HepG2 (cell line): ENCODE data around the gene CAD. TPM values are rescaled to one million over a fixed set of nuclear protein-coding genes. Genes with fewer than 3 reads are reported as not detected.

Source experiments
- ATAC-seq: fragments of 200-7000 bp; cut with Tn5 transposase; 3 replicates; pipeline ENCODE4 v1.9.1; 2020; ENCODE audit warnings: mild to moderate bottlenecking, moderate library complexity
- BruUV-seq: library from RNA; stranded (reverse); fragments of 400-500 nt; replicated peaks from 2 replicates; lab custom pipeline; 2021; lab: Mats Ljungman, UMichigan
- CTCF ChIA-PET: fragments of 300-600 bp; formaldehyde crosslinking; extraction: SDS; loops from one replicate; lab custom pipeline; 2021; ENCODE audit warnings: low total read pairs, inconsistent platforms, low intra/inter-chr PET ratio; lab: Yijun Ruan, JAX
- POLR2A ChIA-PET: fragments of 350-600 bp; sonication (Branson Sonifier 250); formaldehyde crosslinking; loops from one replicate; lab custom pipeline; 2020; ENCODE audit warnings: antibody characterized with exemption, inconsistent platforms; lab: Yijun Ruan, JAX
- DNase-seq: peaks from one replicate; pipeline ENCODE4 v3.0.0-alpha.2; 2015; ENCODE audit warnings: low spot score
- FAIRE-seq: peaks from 3 replicates; lab custom pipeline; 2011; peaks lifted over from hg19 to GRCh38; lab: Jason Lieb, UNC
- H2AFZ ChIP-seq: one replicate; pipeline ENCODE4 v1.6.1; 2011; ENCODE audit warnings: low read length, inconsistent platforms
- H3K27ac ChIP-seq: fragments of 300-600 bp; 3 replicates; pipeline ENCODE4 v1.8.0; 2011; ENCODE audit warnings: mixed run types, mild to moderate bottlenecking, mixed read lengths, low read length, inconsistent platforms; ENCODE audit not compliant: insufficient read depth; ENCODE audit errors: extremely low read length
- H3K27me3 ChIP-seq, 2 experiments: fragments of 200-600 bp in 1 of 2; 2 replicates in 1 of 2; 3 replicates in 1 of 2; pipeline versions ENCODE4 v1.6.0 to v1.8.0; 2011; ENCODE audit warnings: low read length in 2 of 2, mild to moderate bottlenecking in 2 of 2, moderate library complexity in 2 of 2, inconsistent platforms in 1 of 2; ENCODE audit not compliant: insufficient read depth in 2 of 2, control insufficient read depth in 1 of 2
- H3K36me3 ChIP-seq, 2 experiments: fragments of 200-600 bp in 1 of 2; replicated peaks in 1 of 2; 2 replicates in 1 of 2; 3 replicates in 1 of 2; pipeline versions ENCODE4 v1.5.1 to v1.8.0; 2011; ENCODE audit warnings: low read length in 2 of 2, inconsistent platforms in 1 of 2; ENCODE audit not compliant: insufficient read depth in 2 of 2, control insufficient read depth in 1 of 2
- H3K4me1 ChIP-seq: 2 replicates; pipeline ENCODE4 v1.5.1; 2012; ENCODE audit warnings: low read length, inconsistent platforms; ENCODE audit not compliant: insufficient read depth
- H3K4me2 ChIP-seq: 2 replicates; pipeline ENCODE4 v1.6.0; 2011; ENCODE audit warnings: low read depth, low read length, inconsistent platforms
- H3K4me3 ChIP-seq, 3 experiments: fragments of 200-600 bp in 1 of 3; sonication (generic), shearing (Covaris generic) in 1 of 3; replicated peaks in 1 of 3; 2 replicates each; pipeline ENCODE4 v1.5.1; 2011 to 2016; ENCODE audit warnings: low read length in 3 of 3, inconsistent platforms in 2 of 3, low read depth in 2 of 3, mild to moderate bottlenecking in 2 of 3, control low read depth in 1 of 3, mixed read lengths in 1 of 3; ENCODE audit not compliant: insufficient read depth in 1 of 3
- H3K79me2 ChIP-seq: one replicate; pipeline ENCODE4 v1.6.1; 2011; ENCODE audit warnings: low read length, inconsistent platforms; ENCODE audit not compliant: insufficient read depth
- H3K9ac ChIP-seq: 2 replicates; pipeline ENCODE4 v1.6.0; 2011; ENCODE audit warnings: mild to moderate bottlenecking, low read depth, low read length, inconsistent platforms; ENCODE audit not compliant: insufficient read depth
- H3K9me3 ChIP-seq: 2 replicates; pipeline ENCODE4 v1.5.1; 2012; ENCODE audit warnings: mild to moderate bottlenecking, low read length
- H4K20me1 ChIP-seq: 2 replicates; pipeline ENCODE4 v1.6.0; 2011; ENCODE audit warnings: inconsistent platforms, mild to moderate bottlenecking, low read length, moderate library complexity; ENCODE audit not compliant: insufficient read depth
- AGO2 ChIP-seq: fragments of 200-400 bp; formaldehyde crosslinking; optimal IDR thresholded peaks from 2 replicates; pipeline ENCODE3; 2017; ENCODE audit warnings: mild to moderate bottlenecking, low read depth, low read length, moderate library complexity
- ATM ChIP-seq: fragments of 450-650 bp; IDR thresholded peaks from 2 replicates; pipeline ENCODE4 v1.7.1; 2017; ENCODE audit warnings: mild to moderate bottlenecking, borderline replicate concordance
- MBD4 ChIP-seq: IDR thresholded peaks from 2 replicates; pipeline ENCODE4 v1.6.1; 2012; ENCODE audit warnings: low read length, inconsistent platforms, borderline replicate concordance
- PAF1 ChIP-seq: IDR thresholded peaks from 2 replicates; pipeline ENCODE4 v1.6.1; 2016; ENCODE audit warnings: missing genetic modification reagents, missing compliant biosample characterization
- ZNF768 ChIP-seq: sonication (generic); formaldehyde crosslinking; IDR thresholded peaks from 2 replicates; pipeline ENCODE4 v1.4.0; 2020; ENCODE audit warnings: missing genetic modification reagents
- WGBS: methylation state at CpG from one replicate; pipeline ENCODE4 v1.1.6; 2017; ENCODE audit warnings: low lambda C conversion rate; 5-methylcytosine and 5-hydroxymethylcytosine counted together
- in situ Hi-C: cut with HindIII; loops from 2 replicates; pipeline ENCODE4 v1.10.0; 2017; ENCODE audit warnings: low pct_unique_long_range_greater_than_20kb; ENCODE audit not compliant: extremely low pct_ligation_motif_present
- intact Hi-C: fragments of 100-400 bp; cut with micrococcal nuclease; formaldehyde crosslinking; loops from one replicate; pipeline ENCODE4 v1.10.0; 2022; ENCODE audit not compliant: unreplicated experiment
- polyA plus RNA-seq, 8 experiments: library from polyadenylated mRNA; depleted of rRNA in 3 of 8; stranded (reverse) in 7 of 8; unstranded in 1 of 8; fragments of >200 nt; fragmentation: Illumina TruSeq in 4 of 8; extraction: Trizol in 4 of 8; gene quantifications; 2 replicates each; pipeline versions ENCODE4 v1.2.1 to v1.2.3, GENCODE V29; 2011 to 2016; ENCODE audit warnings: low read depth in 4 of 8, missing spikeins in 1 of 8, mixed read lengths in 1 of 8; ENCODE audit not compliant: insufficient read depth in 1 of 8
- total RNA-seq, 5 experiments: library from RNA; depleted of rRNA; stranded (reverse); fragments of >200 nt; fragmentation: Illumina TruSeq; extraction: Trizol; gene quantifications; 2 replicates each; pipeline ENCODE4 v1.2.3, GENCODE V29; 2016; ENCODE audit warnings: low read depth in 1 of 5
- TF ChIP-seq, protein P1 (sequence below): sonication (generic); formaldehyde crosslinking; IDR thresholded peaks from 2 replicates; pipeline ENCODE4 v1.5.1; 2020; ENCODE audit warnings: missing genetic modification reagents, mild to moderate bottlenecking, borderline replicate concordance

Gene CAD
- total and polyA plus RNA-seq, 2 of the 13 experiments (the other 11 are each of a cell fraction or from before 2014, with no cell fraction given): 21.7 to 37.0 TPM

GRCh38 chr2:27240406-27240805, 23.2 kb downstream of the CAD start:
- ChIA-PET POLR2A (interaction anchor here (1.3 to 1.4 kb wide), 2 partner anchors 9 to 27 kb away, joined by 3 to 4 read pairs; no protein-coding TSS in a partner anchor), CTCF (no interaction called here)
- Histone ChIP-seq H3K27me3 (no peaks in the 10 kb centered on the region), H2AFZ (no peak overlapping the region), H3K36me3 (peaks cover 68 to 87% of the 10 kb centered on the region in 2 experiments), H3K4me3 (no peak overlapping the region), H3K4me2 (no peak overlapping the region), H3K9me3 (no peaks in the 10 kb centered on the region), H4K20me1 (no peaks in the 10 kb centered on the region), H3K4me1 (no peaks in the 10 kb centered on the region), H3K27ac (no peak overlapping the region), H3K9ac (no peak overlapping the region), H3K79me2 (no peaks in the 10 kb centered on the region)
- BruUV-seq: no TSS peak
- FAIRE-seq: no peak
- intact Hi-C loops (no loop called here), in situ Hi-C loops (no loop called here)
- TF ChIP-seq ZNF768 (no peak), PAF1 (CRISPR knock-in tag) (no peak), ATM (no peak)
- ATAC-seq: no peak
- WGBS: 98% methylated on average over 9 of the region's 9 CpGs
- DNase-seq: no peak

DNA sequence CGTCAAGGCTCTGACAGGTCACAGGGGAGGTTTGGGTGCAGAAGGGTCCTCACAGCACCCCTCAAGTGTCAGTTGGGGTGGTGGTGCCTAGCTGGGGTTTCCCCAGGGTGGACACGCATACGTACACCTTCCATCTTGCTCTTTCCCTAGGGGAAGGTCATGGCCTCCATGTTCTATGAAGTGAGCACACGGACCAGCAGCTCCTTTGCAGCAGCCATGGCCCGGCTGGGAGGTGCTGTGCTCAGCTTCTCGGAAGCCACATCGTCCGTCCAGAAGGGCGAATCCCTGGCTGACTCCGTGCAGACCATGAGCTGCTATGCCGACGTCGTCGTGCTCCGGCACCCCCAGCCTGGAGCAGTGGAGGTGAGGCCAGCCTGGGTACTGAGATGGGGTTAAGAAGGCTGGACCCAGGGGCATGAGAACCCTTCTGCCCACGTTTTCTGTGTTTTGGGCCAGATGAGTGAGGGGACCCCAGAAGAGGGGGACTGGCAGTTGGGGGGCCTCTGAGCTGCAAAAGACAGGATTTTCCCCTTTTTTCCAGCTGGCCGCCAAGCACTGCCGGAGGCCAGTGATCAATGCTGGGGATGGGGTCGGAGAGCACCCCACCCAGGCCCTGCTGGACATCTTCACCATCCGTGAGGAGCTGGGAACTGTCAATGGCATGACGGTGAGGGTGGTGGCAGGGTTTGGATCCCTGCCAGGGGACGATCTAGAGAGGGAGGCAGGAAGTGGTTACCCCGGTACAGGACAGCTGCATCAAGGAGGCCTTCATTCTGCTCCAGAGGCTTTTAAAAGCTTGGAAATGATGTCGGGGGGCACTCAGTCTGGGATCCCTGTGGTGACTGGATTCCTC, 24.8 kb downstream of the CAD start:
- Histone ChIP-seq H3K79me2 (no peaks in the 10 kb centered on the region), H3K9me3 (no peaks in the 10 kb centered on the region), H3K4me3 (no peak overlapping the region), H3K4me1 (no peaks in the 10 kb centered on the region), H3K9ac (no peak overlapping the region), H3K36me3 (peaks cover 56 to 72% of the 10 kb centered on the region in 2 experiments), H3K4me2 (no peak overlapping the region), H2AFZ (no peak overlapping the region), H4K20me1 (no peaks in the 10 kb centered on the region), H3K27me3 (no peaks in the 10 kb centered on the region), H3K27ac (no peak overlapping the region)
- TF ChIP-seq, protein P1, sequence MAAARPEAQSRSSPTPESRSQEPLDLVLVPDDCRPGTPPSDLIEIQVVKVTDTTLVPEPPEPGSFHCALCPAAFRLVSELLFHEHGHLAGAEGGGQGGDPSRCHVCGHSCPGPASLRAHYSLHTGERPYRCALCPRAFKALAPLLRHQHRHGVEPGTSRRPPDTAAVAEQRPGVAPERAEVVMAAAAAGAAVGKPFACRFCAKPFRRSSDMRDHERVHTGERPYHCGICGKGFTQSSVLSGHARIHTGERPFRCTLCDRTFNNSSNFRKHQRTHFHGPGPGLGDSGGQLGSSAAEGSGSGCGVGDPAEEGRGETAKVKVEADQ: no peak
- TF ChIP-seq AGO2 (peak; percentile 34), MBD4 (no peak)
- 97% methylated on average over 19 of the region's 24 CpGs for WGBS
- intact Hi-C loops: no loop called here
- ChIA-PET CTCF (no interaction called here), POLR2A (interaction anchor here (1.4 kb wide), 1 partner anchor 29 kb away, joined by 4 read pairs; no protein-coding TSS in a partner anchor)
- ATAC-seq (no peak), DNase-seq (no peak), FAIRE-seq (no peak)
- in situ Hi-C loops: no loop called here
- BruUV-seq: no TSS peak
